Suprapubic skin (tissue), 4 donors: ENCODE data around the gene ZNF790.

ENCODE experiments used
- CTCF ChIP-seq, 2 donors: fragments of 200-600 bp in 1 of 2; fragments of 450-650 bp in 1 of 2; sonication (generic) in 1 of 2; IDR thresholded peaks; one replicate each; pipeline ENCODE4 v1.5.1; 2016 to 2019; ENCODE audit warnings: antibody characterized with exemption in 2 of 2, mild to moderate bottlenecking in 1 of 2, moderate library complexity in 1 of 2
- EP300 ChIP-seq: sonication (generic); formaldehyde crosslinking; IDR thresholded peaks from one replicate; pipeline ENCODE4 v1.6.1; 2017; ENCODE audit warnings: antibody characterized with exemption
- POLR2A ChIP-seq, 2 donors: fragments of 450-650 bp; IDR thresholded peaks; one replicate each; pipeline ENCODE4 v1.6.1; 2017; ENCODE audit warnings: antibody characterized with exemption in 2 of 2, mild to moderate bottlenecking in 2 of 2, moderate library complexity in 2 of 2
- POLR2AphosphoS5 ChIP-seq, 3 donors: sonication (generic); formaldehyde crosslinking; IDR thresholded peaks; one replicate each; pipeline ENCODE4 v1.6.1; 2017; ENCODE audit warnings: antibody characterized with exemption in 3 of 3

DNA sequence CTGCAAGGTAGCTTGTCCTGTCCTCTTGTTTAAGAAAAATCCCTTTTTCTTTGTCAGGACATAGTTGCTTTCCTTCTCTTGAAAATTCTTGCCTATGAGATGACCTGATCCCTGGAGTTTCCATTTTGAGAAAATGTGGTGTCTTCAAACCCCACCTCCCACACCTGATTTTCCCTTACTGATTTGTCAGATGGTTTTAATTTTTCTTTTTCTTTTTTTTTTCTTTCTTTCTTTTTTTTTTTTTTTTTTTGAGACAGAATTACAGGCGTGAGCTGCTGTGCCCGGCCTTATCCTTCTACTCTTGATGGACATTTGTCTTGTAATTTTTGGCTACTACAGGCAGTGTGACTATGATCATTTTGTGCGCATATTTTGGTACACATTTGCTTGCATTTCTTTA, 13.7 kb upstream of the ZNF790 start:
- TF ChIP-seq POLR2A (IDR thresholded peaks at IDR 0.05): no peak
- TF ChIP-seq POLR2AphosphoS5 (IDR thresholded peaks at IDR 0.05): no peak
- TF ChIP-seq CTCF (IDR thresholded peaks at IDR 0.05): no peak
- no peak for TF ChIP-seq EP300
